ENCODE results near the gene ZNF281.

GRCh38 chr1:200435200-200435780, 25.5 kb upstream of the ZNF281 start:
- TF ChIP-seq EZH2 (IDR thresholded peaks at IDR 0.05; ENCODE audit: insufficient read depth, poor library complexity, severe bottlenecking), result no peak
- no peak for TF ChIP-seq EZH2phosphoT487 (IDR thresholded peaks at IDR 0.05; ENCODE audit: insufficient read depth, low read depth)
